SK-N-SH (cell line): ENCODE data around the gene CDC42.
"Not testable (repeated sequence)": the region's sequence is repeated elsewhere in the genome, so short reads cannot be mapped to it uniquely, and the experiment has no call there.

Source experiments
- CTCF ChIP-seq: fragments of 200-600 bp; sonication (generic); IDR thresholded peaks from 2 replicates; pipeline ENCODE4 v1.6.1; 2017; ENCODE audit warnings: antibody characterized with exemption, mild to moderate bottlenecking, moderate library complexity
- EP300 ChIP-seq, 2 experiments: IDR thresholded peaks; 2 replicates each; pipeline versions ENCODE4 v1.4.0 to v1.6.1; 2012; ENCODE audit warnings: borderline replicate concordance in 1 of 2, low read depth in 1 of 2, low read length in 1 of 2
- POLR2AphosphoS5 ChIP-seq: IDR thresholded peaks from 2 replicates; pipeline ENCODE4 v1.6.1; 2012; ENCODE audit warnings: low read depth, low read length
- RFX5 ChIP-seq: IDR thresholded peaks from 2 replicates; pipeline ENCODE4 v1.6.1; 2012; ENCODE audit warnings: mild to moderate bottlenecking, improper control_type of control experiment, low read length
- TAF1 ChIP-seq: IDR thresholded peaks from 2 replicates; pipeline ENCODE4 v1.6.1; 2012; ENCODE audit warnings: low read depth, mild to moderate bottlenecking, low read length, moderate library complexity, borderline replicate concordance

GRCh38 chr1:22005261-22006149, 47.0 kb upstream of the CDC42 start:
- TF ChIP-seq RFX5; EP300 (IDR thresholded peaks at IDR 0.05; ENCODE audit: borderline replicate concordance in 1 of 2, low read depth in 1 of 2, low read length in 1 of 2); TAF1; POLR2AphosphoS5: not testable (repeated sequence)
- peak; percentile 49 for TF ChIP-seq CTCF
